ENCODE data around the gene MDM1.

The MDM1 gene

DNA sequence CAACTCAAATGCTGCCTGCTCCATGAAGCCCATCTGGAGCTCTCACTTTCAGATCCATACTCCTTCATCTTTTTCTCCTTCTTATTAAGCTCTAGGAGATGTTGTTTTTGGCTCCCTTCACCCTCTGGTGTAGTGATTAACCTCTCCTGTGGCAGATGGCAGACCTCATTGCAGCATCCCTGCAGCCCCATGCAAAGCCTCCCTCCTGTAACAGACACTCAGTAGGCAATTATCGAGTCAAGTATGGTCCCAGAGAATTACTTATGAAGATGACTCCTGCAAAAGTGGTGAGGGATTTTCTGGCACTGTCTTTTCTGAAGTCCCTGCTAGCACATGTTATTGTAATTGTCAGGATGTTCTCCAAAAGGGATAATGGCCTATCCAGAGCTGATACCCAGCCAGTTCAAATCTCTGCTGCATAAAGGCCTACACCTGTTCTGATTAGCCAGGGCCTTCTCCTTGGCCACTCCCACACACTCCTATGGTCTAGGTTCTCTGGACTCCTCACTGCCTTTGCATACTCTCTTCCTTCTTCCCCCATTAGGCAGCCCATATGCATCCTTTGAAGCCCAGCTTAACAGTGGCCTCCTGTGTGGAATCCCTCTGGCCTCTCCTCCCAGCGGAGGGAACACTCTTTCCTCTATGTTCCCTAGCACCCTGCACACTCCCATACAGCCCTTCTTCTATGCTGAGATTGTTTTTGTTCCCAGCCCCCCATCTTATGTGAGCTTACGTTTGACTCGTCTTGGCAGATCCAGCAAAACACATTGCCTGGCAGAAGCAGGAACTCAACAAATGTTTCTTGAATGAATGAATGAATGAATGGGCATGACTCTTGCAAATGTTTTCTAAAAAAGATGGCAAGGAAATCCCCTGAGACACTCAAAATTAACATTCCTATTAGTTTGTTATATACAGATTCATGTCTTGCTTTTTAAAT, 43.9 kb upstream of the MDM1 start:
- ChIA-PET CTCF (interaction anchor here (0.9 to 3.2 kb wide), 2 partner anchors 17 to 20 kb away, joined by 3 to 13 read pairs; no protein-coding TSS in a partner anchor), POLR2A (no interaction called here)
- no peak overlapping the region for H3K4me3 ChIP-seq (ENCODE audit: low read depth, low read length)
- TF ChIP-seq, protein P1, sequence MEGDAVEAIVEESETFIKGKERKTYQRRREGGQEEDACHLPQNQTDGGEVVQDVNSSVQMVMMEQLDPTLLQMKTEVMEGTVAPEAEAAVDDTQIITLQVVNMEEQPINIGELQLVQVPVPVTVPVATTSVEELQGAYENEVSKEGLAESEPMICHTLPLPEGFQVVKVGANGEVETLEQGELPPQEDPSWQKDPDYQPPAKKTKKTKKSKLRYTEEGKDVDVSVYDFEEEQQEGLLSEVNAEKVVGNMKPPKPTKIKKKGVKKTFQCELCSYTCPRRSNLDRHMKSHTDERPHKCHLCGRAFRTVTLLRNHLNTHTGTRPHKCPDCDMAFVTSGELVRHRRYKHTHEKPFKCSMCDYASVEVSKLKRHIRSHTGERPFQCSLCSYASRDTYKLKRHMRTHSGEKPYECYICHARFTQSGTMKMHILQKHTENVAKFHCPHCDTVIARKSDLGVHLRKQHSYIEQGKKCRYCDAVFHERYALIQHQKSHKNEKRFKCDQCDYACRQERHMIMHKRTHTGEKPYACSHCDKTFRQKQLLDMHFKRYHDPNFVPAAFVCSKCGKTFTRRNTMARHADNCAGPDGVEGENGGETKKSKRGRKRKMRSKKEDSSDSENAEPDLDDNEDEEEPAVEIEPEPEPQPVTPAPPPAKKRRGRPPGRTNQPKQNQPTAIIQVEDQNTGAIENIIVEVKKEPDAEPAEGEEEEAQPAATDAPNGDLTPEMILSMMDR (IDR thresholded peaks at IDR 0.05; ENCODE audit: insufficient read depth, low read length, missing control alignments): no peak
- DNase-seq (ENCODE audit: low read depth, low spot score): no peak

- CTCF ChIA-PET: interaction anchor here (0.8 kb wide), 1 partner anchor 65 kb away, joined by 3 read pairs; no protein-coding TSS in a partner anchor
Measured at GRCh38 chr12:68374307-68374982, 42.3 kb upstream of the MDM1 start.

GRCh38 chr12:68370667-68371066, 38.5 kb upstream of the MDM1 start:
- POLR2A ChIA-PET: no interaction called here
- CTCF ChIA-PET: no interaction called here
- H3K4me3 ChIP-seq (ENCODE audit: low read depth, low read length): no peak overlapping the region
- TF ChIP-seq, protein P1 (IDR thresholded peaks at IDR 0.05; ENCODE audit: insufficient read depth, low read length, missing control alignments): no peak
- DNase-seq (ENCODE audit: low read depth, low spot score): no peak

More at GRCh38 chr12:68374307-68374982, 42.3 kb upstream of the MDM1 start:
- H3K4me3 ChIP-seq (ENCODE audit: low read depth, low read length): no peak overlapping the region
- no peak for DNase-seq (ENCODE audit: low read depth, low spot score)
- POLR2A ChIA-PET: no interaction called here
- TF ChIP-seq, protein P1 (IDR thresholded peaks at IDR 0.05; ENCODE audit: insufficient read depth, low read length, missing control alignments): no peak

GRCh38 chr12:68370006-68370590, 37.9 kb upstream of the MDM1 start:
- H3K4me3 ChIP-seq (ENCODE audit: low read depth, low read length): no peak overlapping the region
- TF ChIP-seq, protein P1 (IDR thresholded peaks at IDR 0.05; ENCODE audit: insufficient read depth, low read length, missing control alignments): no peak
- ChIA-PET CTCF (interaction anchor here (0.7 kb wide), 1 partner anchor 10 kb away, joined by 3 read pairs; no protein-coding TSS in a partner anchor), POLR2A (no interaction called here)
- no peak for DNase-seq (ENCODE audit: low read depth, low spot score)

DNA sequence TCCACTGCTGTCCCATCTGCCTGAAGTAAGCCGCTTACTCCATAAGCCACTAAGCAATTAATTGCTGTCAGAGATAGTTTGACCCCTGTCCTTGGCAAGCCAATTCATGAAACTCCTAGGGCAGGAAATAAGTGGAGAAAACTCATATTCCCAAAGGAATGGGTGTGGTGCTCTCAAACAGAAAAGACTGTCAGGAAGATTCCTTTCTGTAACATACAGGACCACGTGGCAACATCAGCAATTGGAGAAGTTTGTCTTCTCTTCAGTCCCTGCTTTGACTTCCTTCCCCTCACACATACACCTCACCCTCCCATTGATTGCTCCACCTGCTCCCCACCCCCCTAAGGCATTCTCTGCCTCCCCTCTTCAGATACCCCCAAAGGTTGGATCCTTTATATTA, 36.2 kb upstream of the MDM1 start:
- ChIA-PET CTCF (no interaction called here), POLR2A (no interaction called here)
- no peak overlapping the region for H3K4me3 ChIP-seq (ENCODE audit: low read depth, low read length)
- TF ChIP-seq, protein P1 (IDR thresholded peaks at IDR 0.05; ENCODE audit: insufficient read depth, low read length, missing control alignments): no peak
- no peak for DNase-seq (ENCODE audit: low read depth, low spot score)

DNA sequence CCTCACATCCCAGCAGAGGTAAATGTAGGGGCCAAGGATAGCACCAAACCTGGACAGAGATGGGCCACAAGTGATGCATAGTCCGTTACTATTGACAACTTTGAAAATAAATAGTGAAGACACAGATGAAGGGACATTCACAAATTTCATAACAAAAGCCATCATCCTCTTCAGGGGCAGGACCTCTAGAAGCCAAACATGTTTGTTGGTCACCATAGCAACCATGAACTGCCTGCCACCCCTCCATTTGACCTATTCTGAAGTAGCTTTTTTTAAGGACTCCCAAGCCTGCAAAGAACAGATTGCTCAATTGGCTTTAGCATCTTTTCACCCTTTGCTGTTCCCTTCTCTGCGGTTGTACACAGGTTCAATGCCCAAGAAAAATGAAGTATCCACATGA, 35.7 kb upstream of the MDM1 start:
- DNase-seq (ENCODE audit: low read depth, low spot score): no peak
- ChIA-PET POLR2A (no interaction called here), CTCF (no interaction called here)
- TF ChIP-seq, protein P1 (IDR thresholded peaks at IDR 0.05; ENCODE audit: insufficient read depth, low read length, missing control alignments): no peak
- no peak overlapping the region for H3K4me3 ChIP-seq (ENCODE audit: low read depth, low read length)

Measured in AG04449 (cell line).